Measurements from ENCODE around the gene BEAN1. TPM values are rescaled to one million over a fixed set of nuclear protein-coding genes. Genes with fewer than 3 reads are reported as not detected.

BEAN1 gene
- total RNA-seq, 6 experiments from 2014 or later: not detected

DNA sequence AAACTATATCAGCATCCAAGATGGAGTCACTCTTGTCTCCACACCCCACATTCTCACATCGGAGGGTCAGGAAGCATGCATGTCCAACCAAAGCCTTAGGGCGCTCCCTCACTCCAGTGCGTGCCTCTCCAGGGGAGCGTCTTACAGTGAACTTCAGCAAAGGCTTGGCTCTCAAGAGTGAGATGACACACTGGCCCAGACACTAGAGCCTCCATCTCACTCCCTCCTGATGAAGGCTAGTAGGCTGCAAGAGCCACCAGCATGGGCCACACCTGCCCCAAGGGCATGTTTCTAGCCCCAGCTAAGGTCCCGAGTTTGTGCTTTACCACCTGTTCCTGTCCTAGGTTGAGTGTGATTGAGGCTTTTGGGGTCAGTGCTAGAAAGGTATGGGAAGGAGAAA, 40.5 kb downstream of the BEAN1 start:
- peaks cover 40% of the 10 kb centered on the region for H3K27me3 Mint-ChIP-seq (ENCODE audit: insufficient read depth)
- H3K4me3 Mint-ChIP-seq: no peak overlapping the region
- H3K27ac Mint-ChIP-seq: no peak overlapping the region
- DNase-seq: no peak
- H3K4me1 Mint-ChIP-seq (ENCODE audit: low read depth): no peaks in the 10 kb centered on the region
- TF ChIP-seq, protein P1, sequence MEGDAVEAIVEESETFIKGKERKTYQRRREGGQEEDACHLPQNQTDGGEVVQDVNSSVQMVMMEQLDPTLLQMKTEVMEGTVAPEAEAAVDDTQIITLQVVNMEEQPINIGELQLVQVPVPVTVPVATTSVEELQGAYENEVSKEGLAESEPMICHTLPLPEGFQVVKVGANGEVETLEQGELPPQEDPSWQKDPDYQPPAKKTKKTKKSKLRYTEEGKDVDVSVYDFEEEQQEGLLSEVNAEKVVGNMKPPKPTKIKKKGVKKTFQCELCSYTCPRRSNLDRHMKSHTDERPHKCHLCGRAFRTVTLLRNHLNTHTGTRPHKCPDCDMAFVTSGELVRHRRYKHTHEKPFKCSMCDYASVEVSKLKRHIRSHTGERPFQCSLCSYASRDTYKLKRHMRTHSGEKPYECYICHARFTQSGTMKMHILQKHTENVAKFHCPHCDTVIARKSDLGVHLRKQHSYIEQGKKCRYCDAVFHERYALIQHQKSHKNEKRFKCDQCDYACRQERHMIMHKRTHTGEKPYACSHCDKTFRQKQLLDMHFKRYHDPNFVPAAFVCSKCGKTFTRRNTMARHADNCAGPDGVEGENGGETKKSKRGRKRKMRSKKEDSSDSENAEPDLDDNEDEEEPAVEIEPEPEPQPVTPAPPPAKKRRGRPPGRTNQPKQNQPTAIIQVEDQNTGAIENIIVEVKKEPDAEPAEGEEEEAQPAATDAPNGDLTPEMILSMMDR (IDR thresholded peaks at IDR 0.05): no peak
- peaks cover 5% of the 10 kb centered on the region for H3K9me3 Mint-ChIP-seq
- H3K36me3 Mint-ChIP-seq (ENCODE audit: low read depth): no peaks in the 10 kb centered on the region

DNA sequence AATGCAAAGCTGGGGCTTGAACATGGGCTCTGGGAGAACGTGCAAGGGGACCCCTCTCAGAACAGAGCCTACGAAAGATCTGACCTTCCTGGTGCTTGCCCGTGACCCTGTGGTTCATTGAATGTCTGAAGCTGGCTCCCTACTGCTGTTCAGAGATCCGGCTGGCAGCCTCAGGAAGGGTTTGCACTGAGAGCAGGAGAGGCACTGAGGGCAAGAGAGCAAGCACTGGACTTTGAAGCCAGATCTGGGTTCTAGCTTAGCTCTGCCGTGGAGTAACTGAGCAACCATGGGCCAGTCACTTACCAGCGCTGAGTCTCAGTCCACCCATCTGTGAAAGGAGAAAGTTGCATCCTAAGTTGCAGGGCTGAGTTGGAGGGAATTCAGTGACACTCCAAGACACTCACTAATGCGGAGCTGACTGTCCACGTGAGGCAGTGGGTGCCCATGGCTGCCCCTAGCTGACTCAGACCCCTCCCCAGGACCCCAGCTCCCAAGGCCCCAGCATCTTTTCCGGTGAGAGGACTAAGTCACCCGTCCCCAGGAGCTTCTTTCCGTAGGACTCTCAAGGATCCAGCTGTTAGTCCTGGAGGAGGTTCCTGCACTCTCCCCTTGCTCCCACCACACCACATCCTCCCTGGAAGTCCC, 41.3 kb downstream of the BEAN1 start:
- H3K27ac Mint-ChIP-seq: no peak overlapping the region
- H3K36me3 Mint-ChIP-seq (ENCODE audit: low read depth): no peaks in the 10 kb centered on the region
- DNase-seq: no peak
- no peaks in the 10 kb centered on the region for H3K4me1 Mint-ChIP-seq (ENCODE audit: low read depth)
- no peak overlapping the region for H3K4me3 Mint-ChIP-seq
- TF ChIP-seq, protein P1 (IDR thresholded peaks at IDR 0.05): no peak
- peaks cover 40% of the 10 kb centered on the region for H3K27me3 Mint-ChIP-seq (ENCODE audit: insufficient read depth)
- H3K9me3 Mint-ChIP-seq: peaks cover 5% of the 10 kb centered on the region

DNA sequence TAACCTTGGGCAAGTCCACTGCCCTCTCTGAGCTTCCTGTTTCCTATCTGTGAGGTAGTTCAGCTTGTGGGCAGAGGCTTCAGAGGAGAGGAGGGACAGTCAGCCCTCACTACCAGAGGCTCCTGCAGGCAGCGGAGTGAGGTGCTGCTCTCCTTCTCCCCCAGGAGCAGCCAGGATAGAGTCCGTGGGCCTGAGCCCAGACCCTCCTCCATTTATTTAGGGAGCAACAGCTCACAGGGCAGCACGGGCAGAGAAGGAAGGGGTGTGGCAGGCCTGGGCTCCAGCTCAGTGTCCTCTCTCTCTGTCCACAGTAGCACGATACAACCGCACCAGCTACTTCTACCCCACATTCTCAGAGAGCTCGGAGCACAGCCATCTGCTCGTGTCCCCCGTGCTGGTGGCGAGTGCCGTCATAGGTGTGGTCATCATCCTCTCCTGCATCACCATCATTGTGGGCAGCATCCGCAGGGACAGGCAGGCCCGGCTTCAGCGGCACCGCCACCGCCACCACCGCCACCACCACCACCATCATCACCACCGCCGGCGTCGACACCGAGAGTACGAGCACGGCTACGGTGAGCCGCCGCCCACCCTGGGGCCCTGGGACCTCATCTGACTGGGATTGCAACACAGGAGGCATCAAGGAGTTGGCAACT, 42.3 kb downstream of the BEAN1 start:
- H3K27ac Mint-ChIP-seq: no peak overlapping the region
- H3K4me3 Mint-ChIP-seq: no peak overlapping the region
- H3K9me3 Mint-ChIP-seq: peaks cover 5% of the 10 kb centered on the region
- H3K27me3 Mint-ChIP-seq (ENCODE audit: insufficient read depth): peaks cover 47% of the 10 kb centered on the region
- DNase-seq: no peak
- TF ChIP-seq, protein P1 (IDR thresholded peaks at IDR 0.05): no peak
- no peaks in the 10 kb centered on the region for H3K4me1 Mint-ChIP-seq (ENCODE audit: low read depth)
- H3K36me3 Mint-ChIP-seq (ENCODE audit: low read depth): no peaks in the 10 kb centered on the region

DNA sequence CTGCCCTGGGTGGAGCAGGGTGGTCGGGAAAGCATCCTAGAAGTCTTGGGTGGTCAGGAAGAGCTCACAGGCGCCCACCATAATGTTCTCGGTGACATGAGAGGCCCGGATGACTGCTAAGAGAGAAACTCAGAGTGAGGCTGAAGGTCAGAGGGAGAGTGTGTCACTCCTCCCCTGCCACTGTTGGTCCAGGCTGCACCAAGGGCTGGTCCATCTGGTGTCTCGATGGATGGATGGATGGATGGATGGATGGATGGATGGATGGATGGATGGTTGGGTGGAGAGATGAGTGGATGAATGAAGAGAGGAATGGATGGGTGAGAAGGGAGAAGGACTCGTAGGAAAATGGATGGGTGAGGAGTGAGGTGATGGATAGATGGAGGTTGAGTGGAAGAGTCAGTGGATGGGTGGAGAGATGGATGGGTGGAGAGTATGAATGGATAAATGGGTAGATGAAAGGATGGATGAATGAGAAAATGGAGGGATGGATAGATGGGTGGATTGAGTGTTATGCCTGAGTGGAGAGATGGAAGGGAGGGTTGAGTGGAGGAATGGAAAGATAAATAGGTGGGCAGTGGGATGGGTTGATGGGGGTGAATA, 43.0 kb downstream of the BEAN1 start:
- no peak overlapping the region for H3K4me3 Mint-ChIP-seq
- H3K4me1 Mint-ChIP-seq (ENCODE audit: low read depth): no peaks in the 10 kb centered on the region

DNA sequence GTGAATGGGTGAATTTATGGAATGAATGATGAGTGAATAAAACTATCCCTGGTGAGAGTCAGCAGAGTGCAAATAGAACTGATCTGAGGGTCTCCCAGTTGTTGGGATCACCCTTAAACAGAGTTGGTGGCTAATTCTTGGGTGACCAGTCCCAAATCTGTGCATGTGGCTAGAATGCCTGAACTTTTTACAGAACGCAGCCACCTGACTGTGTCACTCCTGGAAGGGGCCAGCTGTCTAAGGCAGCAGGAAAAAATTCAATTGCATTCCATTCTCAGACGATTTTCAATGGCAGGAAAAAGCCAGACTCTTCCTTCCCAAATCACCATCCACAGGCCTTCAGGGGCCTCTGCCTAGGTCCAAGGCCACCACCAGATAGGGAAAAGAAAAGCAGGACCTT, 43.5 kb downstream of the BEAN1 start:
- no peak overlapping the region for H3K27ac Mint-ChIP-seq
- no peak overlapping the region for H3K4me3 Mint-ChIP-seq
- no peaks in the 10 kb centered on the region for H3K36me3 Mint-ChIP-seq (ENCODE audit: low read depth)
- peaks cover 53% of the 10 kb centered on the region for H3K27me3 Mint-ChIP-seq (ENCODE audit: insufficient read depth)
- no peaks in the 10 kb centered on the region for H3K4me1 Mint-ChIP-seq (ENCODE audit: low read depth)
- TF ChIP-seq, protein P1 (IDR thresholded peaks at IDR 0.05): no peak
- DNase-seq: no peak
- H3K9me3 Mint-ChIP-seq: peaks cover 5% of the 10 kb centered on the region

More for the DNA sequence above, 43.0 kb downstream of the BEAN1 start:
- peaks cover 5% of the 10 kb centered on the region for H3K9me3 Mint-ChIP-seq
- peaks cover 53% of the 10 kb centered on the region for H3K27me3 Mint-ChIP-seq (ENCODE audit: insufficient read depth)
- TF ChIP-seq, protein P1 (IDR thresholded peaks at IDR 0.05): no peak
- no peak for DNase-seq
- no peak overlapping the region for H3K27ac Mint-ChIP-seq
- no peaks in the 10 kb centered on the region for H3K36me3 Mint-ChIP-seq (ENCODE audit: low read depth)
